HG03457 (cell line): Measurements from ENCODE around the gene GARRE1.
"Not testable (repeated sequence)": the region's sequence is repeated elsewhere in the genome, so short reads cannot be mapped to it uniquely, and the experiment has no call there.

Experiments
- ATAC-seq: cut with Tn5 transposase; IDR thresholded peaks from one replicate; pipeline ENCODE4 v1.9.1; 2021; ENCODE audit warnings: moderate number of reproducible peaks; ENCODE audit not compliant: unreplicated experiment

GARRE1 gene

DNA sequence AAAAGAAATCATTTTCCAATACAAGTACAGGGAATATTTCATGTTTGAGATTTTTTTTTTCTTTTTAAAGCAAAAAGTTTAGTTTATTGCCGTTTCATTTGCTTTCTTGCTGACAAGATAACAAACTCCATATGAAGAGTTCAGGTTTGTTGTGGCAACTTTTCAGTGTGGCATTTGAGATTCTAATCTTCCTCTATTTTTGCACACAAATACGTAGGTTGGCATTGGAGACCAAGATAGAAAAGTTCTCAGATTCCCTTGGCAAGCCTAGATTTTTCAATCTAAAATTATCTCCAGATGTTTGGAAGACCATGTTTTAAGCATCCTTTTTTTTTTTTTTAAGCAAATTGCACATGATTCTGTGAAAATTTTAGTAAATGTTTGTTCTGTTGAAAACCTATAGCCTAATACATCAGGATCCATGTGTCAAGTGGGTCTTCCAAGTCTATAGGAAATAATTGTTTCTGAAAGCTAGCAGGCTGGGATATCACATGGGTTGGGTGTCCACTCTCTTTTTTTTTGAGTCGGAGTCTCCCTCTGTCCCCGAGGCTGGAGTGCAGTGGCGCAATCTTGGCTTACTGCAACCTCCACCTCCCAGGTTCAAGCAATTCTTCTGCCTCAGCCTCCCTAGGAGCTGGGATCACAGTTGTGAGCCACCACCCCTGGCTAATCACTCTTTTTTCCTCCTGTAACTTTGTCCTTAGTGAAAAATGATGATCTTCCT is 2.6 kb downstream of the GARRE1 start:
- ATAC-seq, result no peak

DNA sequence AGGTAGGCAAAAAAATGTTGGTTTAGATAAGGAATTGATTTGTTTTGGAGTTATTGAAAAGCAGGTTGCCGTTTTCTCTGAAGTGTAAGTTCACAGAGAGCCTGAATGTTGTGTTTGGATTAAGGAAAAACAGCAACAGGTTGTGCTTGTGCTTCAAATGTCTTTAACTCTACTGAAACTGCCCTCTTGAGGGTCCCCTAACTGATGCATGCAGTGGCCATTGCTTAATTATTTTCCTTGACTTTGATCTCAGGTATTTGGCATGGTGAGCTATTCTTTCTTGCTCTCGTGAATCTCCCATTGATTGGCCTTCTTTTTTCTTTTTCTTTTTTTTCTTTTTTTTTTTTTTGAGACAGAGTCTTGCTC is 3.2 kb downstream of the GARRE1 start:
- no peak for ATAC-seq

DNA sequence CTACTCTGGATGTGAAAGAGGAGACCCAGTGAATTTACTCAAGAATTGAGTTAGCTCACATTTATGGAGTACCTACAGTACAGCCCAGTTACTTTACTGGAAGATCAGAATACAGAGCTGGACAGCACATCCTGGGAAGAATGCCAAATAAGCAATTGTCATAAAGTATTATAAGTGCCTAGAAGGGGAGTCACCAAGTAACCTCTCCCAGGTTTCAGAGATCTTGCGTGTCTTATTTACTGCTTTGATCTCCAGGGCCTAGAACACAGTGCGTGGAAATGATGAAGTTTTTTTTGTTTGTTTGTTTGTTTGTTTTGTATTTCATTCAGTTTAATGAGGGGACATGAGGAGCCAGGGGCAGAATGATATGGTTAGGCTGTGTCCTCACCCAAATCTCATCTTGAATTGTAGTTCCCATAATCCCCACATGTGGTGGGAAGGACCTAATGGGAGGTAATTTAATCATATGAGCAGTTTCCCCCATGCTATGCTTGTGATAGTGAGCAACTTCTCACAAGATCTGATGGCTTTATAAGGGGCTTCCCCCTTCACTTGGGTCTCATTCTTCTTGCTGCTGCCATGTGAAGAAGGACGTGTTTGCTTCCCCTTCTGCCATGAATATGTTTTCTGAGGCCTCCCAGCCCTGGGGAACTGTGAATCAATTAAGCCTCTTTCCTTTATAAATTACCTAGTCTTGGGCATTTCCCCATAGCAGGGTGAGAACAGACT is 5.2 kb downstream of the GARRE1 start:
- no peak for ATAC-seq

DNA sequence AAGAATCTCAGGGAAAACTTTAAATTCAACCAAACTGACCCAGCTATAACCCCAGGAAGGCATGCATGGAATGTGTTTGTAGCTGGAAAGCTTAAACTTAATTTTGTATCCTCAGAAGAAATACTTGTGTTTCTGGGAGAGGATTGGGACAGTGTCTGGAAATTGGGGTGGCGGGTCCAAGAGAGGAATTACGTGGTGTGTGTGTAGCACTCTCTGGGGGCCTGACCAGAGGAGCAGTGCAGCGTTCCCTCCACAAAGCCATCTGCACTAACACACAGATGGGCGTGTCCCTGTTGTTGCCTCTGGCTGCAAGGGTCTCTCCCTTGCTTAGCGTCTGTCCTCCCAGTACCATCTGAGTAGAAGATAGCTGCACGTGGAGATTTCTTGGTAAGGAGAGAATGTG is 6.4 kb downstream of the GARRE1 start:
- ATAC-seq, result no peak

DNA sequence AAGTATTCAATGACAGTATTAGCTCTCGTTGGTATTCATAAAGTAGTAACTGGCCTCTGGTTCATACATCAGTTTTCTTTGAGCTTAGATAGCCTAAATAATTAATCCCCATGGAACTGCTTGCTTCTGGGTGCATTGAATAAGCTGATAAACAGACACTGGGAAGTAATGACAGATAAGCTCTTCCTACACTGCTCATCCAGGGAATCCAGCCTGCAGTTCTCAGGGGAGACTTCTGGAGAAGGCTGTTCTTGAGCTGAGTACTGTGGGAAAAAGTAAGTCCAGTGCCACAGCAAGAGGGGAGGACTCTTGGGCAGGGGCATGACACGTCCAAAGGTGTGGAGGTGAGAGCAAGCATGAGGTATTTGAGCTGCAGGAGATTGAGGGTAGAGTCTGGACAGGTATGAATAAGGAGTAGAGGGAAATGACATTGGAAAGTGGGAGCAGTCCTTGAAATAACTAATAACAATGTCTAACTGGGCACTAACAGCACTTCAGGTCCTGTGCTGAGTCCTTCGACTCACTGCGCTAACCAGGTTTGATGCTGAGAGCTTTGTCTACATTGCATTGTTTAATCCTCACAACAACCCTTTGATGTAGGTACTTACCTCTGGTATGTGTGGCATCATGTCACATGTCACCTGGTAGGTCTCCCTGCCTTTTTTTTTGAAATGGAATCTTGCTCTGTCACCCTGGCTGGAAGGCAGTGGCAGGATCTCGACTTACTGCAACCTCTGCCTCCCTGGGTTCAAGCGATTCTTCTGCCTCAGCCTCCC is 7.2 kb downstream of the GARRE1 start:
- ATAC-seq, result no peak

DNA sequence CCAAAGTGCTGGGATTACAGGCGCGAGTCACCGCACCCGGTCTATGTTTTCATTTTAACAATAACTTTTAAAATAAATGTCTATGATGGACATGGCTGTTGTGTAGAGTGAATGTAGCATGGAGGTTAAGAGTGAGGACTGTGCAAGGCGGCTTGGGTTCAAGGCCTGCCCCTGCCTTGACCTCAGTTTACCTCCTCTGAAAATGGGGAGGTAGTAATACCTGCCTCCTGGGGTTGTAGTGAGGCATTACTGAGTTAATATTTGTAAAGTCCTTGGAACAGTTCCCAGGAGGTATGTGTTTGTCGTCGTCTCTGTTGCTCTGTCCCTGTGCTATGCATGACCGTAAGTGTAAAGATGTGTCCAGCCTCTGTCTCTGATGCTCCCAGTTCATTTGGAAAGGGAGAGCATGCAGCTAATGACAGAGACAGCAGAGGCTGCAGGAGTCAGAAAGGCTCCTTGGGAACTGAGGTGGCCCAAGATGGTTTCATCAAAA is 9.4 kb downstream of the GARRE1 start:
- ATAC-seq, result no peak

DNA sequence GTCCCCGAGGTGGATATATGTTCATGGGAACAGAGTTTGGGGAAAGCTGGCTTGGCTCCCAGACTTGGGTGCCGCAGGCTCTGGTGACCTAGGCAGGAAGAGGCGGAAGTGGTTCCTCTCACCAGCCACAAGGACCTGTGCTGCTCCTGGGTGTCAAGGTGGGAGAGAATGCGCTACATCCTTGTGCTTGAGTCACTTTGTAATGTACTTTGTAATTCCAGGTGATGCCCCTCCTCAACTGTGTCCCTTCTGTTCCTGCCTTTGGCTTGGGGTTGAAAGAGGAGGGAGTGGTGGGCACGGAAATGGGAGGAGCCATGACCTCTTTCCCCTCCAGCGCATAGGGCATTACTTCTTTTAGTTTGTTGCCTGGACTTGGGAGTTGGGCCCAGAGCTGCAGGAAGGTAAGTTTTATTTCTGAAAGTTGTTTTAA is 10.9 kb downstream of the GARRE1 start:
- ATAC-seq, result no peak

DNA sequence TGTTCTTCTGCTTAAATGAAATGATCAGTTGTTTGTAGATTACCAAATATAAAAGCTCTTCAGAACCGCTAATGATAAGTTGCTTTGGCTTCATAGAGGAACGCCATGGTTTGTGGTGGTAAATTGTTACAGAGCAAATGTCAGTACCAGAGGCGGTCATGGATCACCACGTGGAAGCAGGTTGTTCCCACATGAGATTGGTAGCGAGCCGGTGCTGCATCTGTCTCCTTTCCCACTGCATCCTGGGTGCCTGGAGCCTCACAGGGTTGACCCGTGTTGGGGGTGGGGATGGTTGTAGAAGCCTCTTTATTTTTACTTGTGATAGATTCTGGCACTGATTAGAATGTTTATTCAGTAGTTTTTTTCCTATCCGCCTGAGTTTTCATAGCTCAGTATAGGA is 14.7 kb downstream of the GARRE1 start:
- ATAC-seq, result no peak

DNA sequence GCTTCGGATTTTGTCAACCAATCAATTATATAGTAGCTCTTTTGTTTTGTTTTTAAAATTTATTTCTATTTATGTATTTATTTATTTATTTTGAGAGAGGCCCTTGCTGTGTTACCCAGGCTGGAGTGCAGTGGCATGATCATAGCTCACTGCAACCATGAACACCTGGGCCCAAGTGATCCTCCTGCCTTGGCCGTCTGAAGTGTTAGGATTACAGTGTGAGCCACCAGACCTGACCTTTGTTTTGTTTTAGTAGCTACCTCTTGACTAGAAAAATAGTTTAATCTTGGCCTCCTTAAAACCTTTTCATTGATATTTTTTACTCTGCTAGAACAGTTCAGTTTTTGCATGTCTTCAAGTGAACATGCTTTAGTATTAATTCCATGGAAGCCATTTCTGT is 15.1 kb downstream of the GARRE1 start:
- no peak for ATAC-seq

DNA sequence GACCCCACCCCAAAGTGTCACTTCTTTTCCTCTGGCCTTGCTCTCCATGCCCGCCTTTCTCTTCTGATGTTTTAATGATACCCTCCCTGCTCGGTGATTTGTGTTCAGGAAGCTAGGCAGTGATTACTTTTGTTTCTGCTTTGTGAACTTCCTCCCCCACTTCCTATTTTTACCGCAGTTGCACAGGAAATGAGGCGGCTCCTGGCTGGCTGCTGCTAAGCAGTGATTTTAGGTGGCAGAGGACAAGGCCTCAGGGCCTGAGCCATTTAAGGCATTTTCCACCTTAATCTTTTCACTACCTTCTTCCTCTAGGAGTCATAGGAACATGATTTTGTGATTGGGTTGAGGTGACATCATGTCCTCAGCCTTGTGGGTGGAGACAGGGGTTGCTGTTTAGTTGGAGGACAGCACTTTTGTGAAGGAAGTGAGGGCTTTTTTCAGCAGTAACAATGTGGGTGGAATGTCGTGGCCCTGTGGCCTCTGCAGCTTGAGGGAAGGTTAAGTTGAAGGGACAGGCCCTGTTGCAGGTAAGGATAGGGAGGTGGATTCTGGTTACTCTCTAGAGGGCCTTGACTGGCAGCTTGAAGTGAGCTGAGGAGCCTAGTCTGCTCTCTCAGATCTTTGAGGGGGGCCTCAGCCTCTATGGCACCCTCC is 15.7 kb downstream of the GARRE1 start:
- peak; percentile 55 for ATAC-seq

DNA sequence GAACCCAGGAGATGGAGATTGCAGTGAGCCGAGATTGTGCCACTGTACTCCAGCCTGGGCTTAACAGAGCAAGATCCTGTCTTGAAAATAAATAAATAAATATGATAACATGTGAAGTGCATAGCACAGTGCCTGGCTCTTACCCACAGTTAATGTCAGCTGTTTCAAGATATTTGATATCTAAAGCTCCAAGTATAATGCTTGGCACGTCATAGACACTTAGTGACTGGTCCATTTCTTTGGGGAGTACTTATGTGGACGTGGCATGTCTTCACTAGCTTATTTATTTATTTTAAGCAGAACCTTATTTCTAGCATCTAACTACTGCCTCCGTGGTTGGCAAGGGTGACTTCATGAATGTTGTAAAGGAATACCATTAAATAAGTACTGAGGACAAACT is 18.8 kb downstream of the GARRE1 start:
- ATAC-seq, result no peak

DNA sequence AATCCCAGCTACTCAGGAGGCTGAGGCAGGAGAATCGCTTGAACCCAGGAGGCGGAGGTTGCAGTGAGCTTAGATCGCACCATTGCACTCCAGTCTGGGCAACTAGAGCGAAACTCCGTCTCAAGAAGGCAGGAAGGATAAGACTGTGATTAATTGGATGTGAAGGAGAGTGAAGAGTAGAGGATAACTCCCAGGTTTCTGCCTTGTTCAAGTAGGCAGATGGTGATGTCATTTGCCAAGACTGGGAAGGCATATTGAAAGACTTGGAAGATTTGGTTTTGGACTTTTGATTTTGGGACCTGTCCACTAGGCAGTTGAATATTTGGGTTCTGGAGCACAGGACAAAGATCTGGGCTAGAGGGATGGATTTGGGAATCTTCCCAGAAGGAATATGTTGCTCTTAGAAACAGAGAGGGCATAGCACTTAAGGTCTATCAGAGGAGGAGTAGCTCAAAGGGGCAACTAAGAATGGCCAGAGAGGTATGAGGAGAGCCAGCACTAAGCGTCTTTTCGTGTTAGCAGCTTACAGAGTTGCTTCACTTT is 20.0 kb downstream of the GARRE1 start:
- no peak for ATAC-seq

DNA sequence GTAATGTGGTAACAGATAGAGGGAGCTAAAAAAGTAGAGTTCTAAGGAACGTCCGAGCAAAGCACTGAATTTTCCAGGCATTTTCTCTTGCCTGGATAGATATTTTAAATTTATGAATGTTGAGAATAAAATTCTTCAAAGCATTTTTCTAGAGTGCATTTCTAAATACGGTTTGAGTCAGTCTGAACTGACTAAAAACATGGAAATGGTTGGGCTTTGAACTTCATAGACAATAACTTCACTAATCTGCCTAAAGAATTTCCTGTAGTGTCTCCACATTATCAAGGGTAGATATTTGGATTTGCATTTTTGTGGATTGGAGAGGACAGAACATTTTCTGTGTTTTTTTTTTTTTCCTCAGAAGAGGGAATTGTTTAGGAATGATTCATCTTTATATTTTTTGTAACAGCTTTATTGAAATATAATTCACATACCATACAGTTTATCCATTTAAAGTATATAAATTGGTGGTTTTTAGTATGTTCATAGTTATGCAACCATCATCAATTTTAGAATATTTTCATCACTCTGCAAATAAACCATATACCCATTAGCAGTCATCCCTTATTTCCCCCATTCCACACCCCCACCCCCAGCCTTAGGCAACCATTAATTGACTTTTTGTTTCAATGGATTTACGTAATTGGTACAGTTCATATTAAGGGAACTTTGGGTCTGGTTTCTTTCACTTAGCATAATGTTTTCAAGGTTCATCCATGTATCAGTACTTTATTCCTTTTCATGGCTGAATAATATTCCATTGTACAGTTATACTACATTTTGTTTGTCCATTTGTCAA is 20.7 kb downstream of the GARRE1 start:
- ATAC-seq, result no peak

DNA sequence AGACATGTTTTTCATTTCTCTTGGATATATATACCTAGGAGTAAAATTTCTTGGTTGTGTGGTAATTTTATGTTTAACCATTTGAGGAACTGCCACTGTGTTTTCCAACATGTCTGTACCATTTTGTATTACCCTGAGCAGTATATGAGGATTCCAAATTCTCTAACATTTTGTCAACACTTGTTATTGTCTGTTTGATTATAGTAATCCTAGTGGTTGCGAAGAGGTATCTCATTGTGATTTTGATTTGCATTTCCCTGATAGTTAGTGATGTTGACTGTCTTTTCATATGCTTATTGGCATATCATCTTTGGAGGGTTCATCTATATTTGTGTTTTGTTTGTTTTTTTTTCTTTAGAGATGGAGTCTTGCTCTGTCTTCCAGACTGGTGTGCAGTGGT is 21.4 kb downstream of the GARRE1 start:
- no peak for ATAC-seq

DNA sequence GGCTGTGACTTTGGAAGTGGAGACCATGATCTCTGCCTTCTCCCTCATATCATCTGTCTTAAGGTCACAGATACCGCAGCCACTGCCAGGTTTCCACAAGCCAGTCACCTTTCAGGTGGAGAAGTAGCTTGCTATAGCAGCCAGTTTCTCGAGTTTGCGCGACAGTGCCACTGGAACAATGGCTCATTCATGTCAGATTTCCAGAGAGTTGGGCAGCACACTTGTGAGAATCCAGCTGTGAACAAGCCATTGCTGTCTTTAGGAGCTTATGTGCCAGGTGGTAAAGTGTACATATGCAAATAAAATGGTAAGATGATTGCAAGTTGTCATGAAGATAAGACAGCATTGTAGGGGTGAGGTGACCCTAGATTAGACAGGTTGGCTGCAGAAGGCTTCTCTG is 22.3 kb downstream of the GARRE1 start:
- ATAC-seq, result no peak

DNA sequence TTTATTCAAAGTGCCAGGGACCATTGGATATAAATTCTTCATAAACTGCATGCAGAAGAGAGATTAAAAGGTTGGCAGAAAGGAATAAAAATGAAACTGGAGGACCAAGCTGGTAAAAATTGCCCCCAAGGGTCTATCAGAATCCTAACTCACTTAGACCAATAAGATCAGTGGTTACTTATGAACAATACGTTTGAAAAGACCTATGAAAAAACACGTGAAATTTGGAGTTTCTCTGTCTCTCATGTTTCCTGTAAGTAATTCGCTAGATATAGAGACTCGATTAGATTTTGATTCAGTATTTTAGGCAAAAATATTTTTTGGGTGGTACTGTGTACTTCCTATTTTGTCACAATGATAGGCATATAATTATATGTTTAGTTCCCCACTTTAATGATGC is 22.9 kb downstream of the GARRE1 start:
- no peak for ATAC-seq

DNA sequence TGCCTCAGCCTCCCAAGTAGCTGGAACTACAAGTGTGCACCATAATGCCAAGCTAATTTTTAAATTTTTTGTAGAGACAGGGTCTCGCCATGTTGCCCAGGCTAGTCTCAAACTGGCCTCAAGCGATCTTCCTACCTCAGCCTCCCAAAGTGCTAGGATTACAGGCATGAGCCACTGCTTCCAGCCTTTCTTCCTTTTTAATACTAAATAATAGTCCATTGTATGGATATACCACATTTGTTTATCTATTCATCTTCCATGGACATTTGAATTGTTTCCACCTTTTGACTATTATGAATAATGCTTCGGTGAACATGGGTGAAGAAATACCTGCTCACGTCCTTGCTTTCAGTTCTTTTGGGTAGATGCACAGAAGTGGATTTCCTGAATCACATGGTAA is 24.4 kb downstream of the GARRE1 start:
- no peak for ATAC-seq

DNA sequence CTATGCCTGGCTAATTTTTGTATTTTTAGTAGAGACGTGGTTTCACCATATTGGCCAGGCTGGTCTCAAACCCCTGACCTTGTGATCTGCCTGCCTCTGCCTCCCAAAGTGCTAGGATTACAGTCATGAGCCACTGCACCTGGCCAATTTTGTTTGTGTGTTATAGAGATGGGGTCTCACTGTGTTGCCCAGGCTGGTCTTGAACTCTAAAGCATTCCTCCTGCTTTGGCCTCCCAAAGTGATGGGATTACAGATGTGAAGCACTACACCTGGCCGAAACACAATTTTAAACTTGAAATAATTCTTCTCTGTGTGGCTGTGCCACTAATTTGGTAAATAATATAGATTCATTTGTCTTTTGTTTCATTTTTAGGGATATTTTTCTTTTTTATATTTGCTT is 27.1 kb downstream of the GARRE1 start:
- ATAC-seq, result not testable (repeated sequence)

DNA sequence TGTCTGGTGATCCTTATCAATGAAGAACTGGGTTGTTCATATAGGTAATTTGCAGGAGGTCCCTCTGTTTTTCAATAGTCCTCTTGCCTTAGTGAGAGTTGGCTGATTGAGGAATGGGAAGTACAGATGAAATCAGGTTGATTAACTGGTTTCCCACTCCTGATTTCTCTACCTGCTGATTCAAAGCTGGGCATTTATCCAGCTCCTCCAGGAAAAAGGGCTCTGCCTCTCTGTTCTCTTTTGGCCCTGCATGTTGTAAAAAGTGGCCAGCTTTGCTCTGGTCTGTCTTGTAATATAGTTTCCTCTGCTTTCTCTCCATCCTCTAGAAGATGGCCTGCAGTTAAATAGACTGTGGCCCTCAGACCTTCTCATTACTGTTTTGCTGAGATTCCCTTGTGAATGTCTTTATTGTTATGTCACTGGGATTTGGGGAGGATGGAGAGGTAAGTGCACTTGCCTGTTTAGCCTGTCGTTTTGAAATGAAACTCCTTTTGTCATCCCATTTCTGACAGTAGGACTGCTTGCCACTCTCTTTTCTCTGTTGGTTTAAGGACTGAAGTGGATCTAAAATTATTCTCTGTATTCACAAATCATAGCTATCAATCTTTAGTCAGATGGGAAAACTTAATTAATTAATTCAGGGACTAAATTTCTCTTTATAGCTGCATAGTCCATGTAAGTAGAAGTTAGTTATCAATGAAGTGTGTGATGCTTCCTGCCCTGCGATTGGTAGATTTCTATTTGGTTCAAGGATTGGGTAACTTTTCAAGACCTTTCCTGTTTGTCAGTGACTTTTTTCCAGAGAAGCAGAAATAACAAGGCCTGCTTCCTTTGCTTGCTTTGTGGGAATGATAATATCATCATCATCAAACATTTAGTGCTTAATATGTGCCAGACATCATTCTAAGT is 28.5 kb downstream of the GARRE1 start:
- no peak for ATAC-seq
